Measurements from ENCODE around the gene KCNB1.
"Not testable (repeated sequence)": the region's sequence is repeated elsewhere in the genome, so short reads cannot be mapped to it uniquely, and the experiment has no call there.

The KCNB1 gene

GRCh38 chr20:49431329-49431728 is 51.1 kb downstream of the KCNB1 start:
- FAIRE-seq = no peak

- no peak for FAIRE-seq
Observed at GRCh38 chr20:49430320-49430719, 52.1 kb downstream of the KCNB1 start.

DNA sequence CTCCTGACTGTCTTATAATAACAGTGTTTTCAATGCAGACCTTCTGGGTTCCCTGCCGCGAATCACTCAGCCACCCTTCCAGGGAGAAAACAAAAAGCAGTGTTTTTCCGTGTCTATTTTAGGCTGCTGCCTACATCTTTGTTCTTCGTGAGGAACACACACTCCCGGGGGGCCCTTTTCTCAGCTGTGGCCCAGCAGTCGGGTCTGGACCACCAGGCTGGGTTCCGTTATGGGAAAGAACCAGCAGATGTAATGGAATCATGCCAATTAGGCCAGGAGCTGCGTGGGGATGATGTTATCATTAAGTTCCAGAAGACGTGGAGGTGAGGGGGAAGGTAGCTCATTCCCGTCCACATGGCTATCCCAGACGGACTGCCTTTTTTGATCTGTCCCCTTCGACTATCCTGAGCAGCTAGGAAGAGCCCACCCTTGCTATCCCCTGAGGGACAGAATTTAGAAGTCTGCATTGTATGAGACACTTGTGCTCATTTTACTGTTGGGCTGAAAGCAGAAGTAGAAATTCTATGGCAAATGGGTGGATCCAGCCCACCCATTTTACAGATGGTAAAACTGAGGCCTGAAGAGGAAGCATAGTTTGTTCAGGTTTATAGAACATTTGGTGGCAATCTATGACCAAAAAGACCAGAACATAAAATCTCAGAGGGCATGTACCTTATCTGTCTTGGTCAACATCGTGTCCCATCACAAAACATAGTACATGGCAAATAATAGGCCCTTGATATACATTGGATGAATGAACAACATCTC is 54.5 kb downstream of the KCNB1 start:
- no peak for FAIRE-seq

DNA sequence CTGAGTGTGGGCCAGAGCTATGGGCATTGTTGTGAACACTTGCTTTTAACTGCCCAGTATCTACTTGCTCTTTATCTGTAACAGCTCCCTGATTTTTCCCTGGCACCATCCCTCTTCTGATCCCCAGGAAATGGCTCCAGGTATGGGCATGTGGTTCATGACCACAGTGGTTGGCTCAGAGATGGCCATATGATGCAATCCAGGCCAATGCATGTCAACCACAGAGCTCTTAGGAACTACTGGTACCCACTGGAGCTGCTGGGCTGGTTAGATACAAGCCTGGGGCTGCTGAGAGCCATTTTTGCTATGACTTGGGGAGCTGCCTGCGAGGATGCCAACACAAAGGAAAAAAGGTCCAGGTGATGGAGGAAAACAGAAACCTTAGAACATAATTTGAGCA is 55.6 kb downstream of the KCNB1 start:
- no peak for FAIRE-seq

DNA sequence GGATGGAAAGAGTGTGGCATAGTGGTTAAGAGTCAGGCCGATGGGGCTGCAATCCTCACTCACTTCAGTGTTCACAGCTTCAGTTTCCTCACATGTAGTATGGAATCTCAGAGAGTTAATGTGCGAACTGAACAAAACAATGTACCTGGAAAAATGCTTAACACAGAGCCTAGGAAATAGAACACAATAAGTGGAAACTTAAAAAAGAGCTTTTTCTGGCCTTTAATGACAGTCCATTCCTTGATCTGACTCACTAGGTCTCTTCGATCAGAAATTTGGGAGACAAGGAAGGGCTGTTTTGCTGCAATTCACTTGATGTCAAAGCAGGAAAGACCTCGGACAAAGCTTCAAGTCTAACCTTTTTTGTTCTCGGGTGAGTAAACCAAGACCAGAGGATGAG is 56.1 kb downstream of the KCNB1 start:
- FAIRE-seq = no peak

DNA sequence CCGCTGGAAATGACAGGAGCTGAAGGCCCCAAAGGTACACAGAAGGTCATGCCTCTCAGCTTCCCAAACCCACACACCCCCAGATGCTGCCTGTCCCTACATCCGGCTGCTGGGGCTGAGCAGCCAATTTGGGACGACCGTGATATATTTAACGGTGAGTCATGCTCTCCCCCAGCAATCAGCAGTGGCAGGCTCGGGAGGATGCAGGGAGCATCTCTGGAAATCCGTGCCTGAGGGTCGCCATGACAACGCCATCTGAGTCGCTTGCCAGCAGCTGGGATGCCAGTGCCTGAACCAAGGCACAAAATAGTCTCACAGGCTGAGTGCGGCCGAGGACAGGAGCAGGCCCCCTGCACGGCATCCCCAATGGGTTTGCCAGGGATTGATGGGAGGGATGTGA is 57.9 kb downstream of the KCNB1 start:
- no peak for FAIRE-seq

DNA sequence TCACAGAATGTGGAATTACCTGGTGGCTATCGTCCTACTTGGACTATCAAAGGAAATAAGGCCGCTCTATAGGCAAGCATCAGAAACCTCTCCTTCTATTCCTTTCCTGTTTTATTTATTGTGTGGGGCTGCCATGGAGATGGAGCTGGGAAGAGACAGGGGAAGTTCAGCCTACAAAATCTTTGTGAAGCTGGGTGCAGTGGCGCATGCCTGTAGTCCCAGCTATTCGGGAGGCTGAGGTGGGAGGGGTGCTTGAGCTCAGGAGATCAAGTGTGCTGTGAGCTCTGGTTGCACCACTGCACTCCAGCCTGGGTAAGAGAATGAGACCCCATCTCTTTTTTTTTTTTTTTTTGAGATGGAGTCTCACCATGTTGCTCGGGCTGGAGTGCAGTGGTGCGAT is 60.3 kb downstream of the KCNB1 start:
- FAIRE-seq = no peak

GRCh38 chr20:49420811-49421295 is 61.6 kb downstream of the KCNB1 start:
- FAIRE-seq = no peak

DNA sequence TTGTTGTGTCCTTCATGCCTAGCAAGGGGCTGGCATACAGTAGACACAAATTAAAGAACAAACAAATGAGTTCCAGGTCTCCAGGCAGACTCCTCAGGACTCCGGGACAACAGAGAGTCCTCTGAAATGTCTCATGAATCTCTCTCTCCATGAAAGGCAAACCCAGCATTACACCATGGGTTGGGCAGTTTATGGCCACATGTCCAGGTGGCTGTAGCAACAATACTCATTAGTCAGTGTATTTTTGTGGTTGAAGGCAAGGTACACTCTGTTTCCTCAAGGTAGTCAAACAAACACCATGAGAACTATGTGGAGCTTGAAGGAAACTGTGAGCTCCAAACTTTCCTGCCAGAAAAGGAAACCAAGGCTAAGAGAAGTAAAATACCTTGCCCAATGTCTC is 62.2 kb downstream of the KCNB1 start:
- no peak for FAIRE-seq

DNA sequence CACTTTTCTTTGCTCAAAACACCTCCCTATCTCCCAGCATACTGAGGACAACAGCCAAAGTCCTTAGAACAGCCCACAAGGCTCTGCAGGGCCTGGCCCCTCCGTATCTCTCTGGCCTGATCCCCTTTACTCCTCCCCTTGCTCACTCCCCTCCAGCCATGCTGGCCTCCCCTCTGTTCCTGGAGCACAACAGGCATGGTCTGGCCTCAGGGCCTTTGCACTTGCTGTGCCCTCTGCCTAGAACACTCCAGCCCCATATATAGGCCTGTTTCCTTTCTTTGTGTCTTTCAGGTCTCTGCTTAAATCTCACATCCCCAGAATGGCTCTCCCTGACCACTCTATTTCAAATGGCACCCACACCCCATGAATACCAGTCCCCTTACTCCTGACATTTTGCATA is 62.7 kb downstream of the KCNB1 start:
- FAIRE-seq = no peak

- FAIRE-seq = no peak
Observed at GRCh38 chr20:49418809-49419208, 63.7 kb downstream of the KCNB1 start.

DNA sequence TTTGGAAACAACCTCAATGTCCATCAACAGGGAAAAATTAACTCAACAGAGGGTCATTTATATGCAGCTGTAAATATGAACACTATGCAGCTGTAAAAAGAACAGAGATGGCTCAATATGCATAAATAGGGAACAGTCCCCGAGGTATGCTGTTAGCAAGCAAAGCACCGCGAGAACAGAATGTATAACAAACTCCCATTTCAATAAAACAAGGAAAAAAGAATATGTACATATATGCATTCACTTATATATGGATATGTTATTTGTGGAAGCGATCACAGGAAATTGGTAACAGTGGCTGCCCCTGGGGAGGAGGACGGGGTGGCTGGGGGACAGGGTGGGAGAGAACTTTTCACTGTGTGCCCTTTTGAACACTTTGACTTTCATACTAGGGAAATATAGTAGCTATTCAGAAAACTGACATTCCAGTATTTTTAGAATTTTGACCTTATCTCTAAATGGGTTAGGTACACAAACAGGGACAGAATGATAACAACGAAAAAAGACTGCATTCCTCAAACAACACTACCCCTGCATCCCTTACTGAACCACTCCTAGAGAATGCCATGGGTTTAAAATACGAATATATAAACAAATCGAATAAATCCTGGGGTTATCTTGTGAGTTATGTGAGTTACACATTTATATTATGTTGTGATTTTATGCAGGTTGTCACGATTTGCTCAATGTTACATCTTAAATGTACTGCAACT is 64.5 kb downstream of the KCNB1 start:
- FAIRE-seq = no peak

DNA sequence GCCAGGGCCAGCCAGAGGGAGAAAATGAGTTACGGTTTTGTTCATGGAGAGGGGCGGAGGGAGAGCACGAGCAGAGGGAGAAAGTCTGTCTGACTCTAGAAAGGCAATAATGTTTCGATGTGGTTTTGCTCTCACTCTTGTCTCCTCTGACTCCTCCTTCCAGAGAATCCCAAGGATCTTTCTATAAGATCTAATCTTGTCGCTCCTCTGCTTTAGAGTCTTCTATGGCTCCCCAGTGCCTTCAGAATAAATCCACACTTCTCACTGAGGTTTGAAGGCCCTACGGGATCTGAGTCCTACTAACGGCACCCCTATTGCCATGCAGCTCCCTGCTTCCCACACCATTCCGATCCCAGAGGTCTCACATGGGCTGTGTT is 66.8 kb downstream of the KCNB1 start:
- FAIRE-seq = no peak

GRCh38 chr20:49415005-49415667 is 67.3 kb downstream of the KCNB1 start:
- FAIRE-seq = no peak

DNA sequence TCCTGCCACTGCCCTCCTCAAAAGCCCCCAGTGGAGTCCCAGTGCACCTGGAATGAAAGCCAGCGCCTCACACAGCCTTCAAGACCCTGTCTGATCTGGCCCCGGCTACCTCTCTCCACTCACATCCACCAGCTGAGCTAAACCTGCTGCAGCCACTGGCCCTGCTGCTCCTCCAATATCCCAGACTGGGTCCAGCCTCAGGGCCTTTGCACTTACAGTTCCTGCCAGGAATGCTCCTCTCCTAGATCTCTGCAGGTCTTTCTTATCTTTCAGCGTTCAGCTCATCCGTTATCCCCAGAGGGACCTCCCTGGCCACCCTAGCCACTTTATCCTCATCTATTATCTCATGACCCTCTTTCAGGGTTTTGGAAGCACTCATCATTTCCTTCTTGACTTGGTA is 68.8 kb downstream of the KCNB1 start:
- FAIRE-seq = no peak

DNA sequence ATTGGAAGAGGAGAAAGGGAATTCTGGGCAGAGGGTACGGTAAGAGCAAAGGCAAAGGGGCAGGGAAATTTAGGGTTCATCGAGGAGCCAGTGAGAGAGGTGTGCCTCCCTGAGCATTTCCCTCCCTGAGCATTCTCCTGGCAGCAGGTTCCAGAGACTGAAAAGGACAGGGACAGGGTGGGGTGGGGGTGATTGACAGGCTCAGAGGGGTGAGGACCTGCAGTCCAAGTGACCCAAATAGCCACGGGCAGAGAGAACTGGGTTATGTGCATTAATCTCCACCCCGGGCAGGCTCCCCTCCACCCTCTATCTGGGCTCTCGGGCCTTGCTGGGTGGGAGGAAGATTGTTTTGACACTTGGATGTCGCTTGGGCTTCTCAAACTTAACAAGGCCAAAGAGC is 69.5 kb downstream of the KCNB1 start:
- FAIRE-seq = no peak

DNA sequence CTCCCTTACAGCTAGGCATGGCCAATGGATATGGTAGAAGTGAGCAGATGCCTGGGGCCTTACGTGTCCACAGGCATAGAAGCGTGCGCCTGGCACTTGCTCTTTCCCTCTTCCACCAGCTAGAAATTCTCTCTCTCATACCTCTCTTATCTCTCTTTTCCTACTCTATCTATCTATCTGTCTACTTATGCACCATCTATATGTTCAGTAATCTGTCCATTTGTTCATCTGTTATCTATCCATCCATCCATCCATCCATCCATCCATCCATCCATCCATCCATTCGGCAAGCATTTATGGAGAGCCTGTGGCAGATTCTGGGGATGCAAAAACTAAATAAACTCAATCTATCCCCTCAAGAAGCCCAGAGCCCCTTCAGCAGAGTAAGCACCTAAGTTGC is 70.2 kb downstream of the KCNB1 start:
- FAIRE-seq = no peak

DNA sequence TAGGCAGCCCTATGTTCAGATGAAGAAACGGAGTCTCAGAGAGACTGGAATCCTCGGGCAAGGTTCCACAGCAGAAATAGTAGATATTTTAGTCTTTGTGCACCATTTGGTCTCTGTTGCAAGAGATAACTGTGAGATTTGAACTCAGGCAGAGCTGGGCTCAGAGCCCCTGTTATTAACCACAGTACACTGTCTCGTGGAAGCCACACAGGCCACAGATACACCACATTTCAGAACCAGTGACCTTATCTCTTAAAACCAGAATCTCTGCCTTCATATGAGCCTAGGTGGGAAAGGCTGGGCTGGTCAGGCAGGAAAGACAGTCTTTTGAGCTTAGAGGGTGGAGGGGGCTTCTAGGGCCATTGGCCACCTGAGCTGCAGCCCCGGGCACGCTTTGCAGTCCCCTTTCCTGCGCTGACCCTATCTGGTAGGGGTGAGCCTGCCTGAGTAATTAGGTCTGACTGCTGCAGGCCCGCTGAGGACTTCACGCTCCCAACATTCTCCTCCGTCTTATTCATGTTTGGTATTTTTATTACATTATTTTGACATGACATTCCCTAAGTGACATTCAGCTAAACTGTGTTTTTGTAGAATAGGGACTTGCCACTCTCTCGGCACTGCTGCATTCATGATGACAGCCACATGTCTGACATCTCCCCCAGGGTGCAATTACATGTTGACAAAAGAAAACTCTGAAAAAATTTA is 71.1 kb downstream of the KCNB1 start:
- no peak for FAIRE-seq

DNA sequence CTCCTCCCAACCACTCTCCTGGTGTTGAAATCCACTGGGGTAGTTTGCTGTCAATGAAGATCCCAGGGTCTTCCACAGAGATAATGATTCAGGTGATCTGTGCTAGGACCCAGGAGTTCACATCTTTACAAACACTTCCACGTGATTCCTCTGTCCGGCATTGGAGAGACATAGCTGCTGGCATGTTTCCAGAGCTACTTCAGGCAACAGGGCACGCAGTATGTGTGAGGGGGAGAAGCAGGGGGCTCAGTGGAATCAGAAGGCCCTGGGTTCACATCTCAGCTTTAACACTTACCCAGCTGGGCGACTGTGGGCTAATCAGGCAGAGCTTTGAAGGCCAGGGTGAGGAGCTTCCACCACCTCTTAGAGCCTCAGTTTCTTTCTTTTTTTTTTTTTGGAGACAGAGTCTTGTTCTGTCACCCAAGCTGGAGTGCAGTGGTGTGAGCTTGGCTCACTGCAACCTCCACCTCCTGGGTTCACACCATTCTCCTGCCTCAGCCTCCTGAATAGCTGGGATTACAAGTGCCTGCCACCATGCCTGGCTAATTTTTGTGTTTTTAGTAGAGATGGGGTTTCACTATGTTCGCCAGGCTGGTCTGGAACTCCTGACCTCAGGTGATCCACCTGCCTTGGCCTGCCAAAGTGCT is 72.4 kb downstream of the KCNB1 start:
- not testable (repeated sequence) for FAIRE-seq

- FAIRE-seq = no peak
Observed at GRCh38 chr20:49409302-49409974, 73.0 kb downstream of the KCNB1 start.

DNA sequence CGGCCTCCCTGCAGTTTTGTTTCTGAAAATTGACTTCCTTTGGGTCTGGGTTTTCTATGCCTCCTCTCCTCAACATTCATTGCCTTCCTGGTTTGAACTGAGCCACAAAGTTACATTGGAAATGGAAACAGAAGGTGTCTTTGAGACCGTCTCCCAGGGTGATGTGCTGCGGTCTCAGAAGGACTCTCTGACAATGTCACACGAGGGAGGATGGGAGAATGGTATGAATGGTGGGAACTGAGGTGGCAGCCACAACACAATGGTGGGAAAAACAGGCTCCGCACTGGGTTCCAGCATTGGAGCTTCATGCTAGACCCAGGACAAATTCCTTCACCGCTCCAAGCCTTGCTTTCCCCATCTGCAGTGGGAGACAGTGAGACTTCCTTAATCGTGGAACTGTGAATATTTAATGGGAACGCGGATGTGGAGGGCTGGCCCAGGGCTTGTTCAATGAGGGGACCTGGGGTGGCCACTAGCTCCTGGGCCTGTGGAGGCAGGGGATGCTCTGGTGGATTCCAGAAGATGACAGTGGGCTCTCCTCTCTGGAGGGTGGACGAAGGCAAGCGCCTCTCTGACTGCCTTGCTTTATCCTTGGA is 73.9 kb downstream of the KCNB1 start:
- no peak for FAIRE-seq

GRCh38 chr20:49406666-49407065 is 75.8 kb downstream of the KCNB1 start:
- FAIRE-seq = no peak

All from A204.1 (cell line).